ENCODE data around the gene CELF5. TPM values are rescaled to one million over a fixed set of nuclear protein-coding genes. Genes with fewer than 3 reads are reported as not detected.

Gene CELF5
- total RNA-seq, 2 donors from 2014 or later: 0.16 TPM; not detected in 1

DNA sequence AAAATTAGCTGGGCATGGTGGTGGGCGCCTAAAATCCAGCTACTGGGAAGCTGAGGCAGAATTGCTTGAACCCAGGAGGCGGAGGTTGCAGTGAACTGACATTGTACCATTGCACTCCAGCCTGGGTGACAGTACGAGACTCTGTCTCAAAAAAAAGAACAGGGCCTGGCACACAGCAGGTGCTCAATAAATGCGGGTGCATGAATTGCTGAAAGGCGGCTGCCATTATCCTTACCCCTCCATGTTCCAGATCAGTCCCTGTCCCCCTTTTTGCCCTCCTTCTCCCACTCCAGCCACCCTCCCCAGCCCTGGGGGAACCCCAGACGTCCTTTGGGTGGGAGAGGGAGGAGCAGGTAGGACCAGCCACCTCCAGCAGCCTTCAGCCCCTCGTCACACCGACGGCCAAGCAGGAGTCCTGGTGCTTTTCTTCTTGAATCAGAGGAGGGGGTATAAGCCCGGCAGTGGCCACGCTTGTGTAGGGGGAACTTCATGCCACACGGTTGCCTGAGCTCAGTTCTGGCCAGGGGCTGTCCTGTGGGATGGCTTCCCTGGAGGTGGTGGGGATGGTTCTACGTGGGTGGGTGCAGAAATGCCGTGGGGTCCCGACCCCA lies 121.5 kb downstream of the CELF5 start:
- intact Hi-C loops (cut with DNase I): loop anchor here in 1 of 2 donors (10.0 kb wide), 1 partner anchor 79 kb away; no protein-coding TSS in a partner anchor
- DNase-seq (no peak), ATAC-seq (peak in 1 of 2 donors; percentile 3)

Other genes starting within 250 kb of the CELF5 start
- gene TLE6, start 247.1 kb upstream of the CELF5 start, total RNA-seq: 1 to 10 TPM in 1 of 2 donors, under 1 TPM in 1; 0.65 to 1.9 TPM
- gene TLE2, start 195.4 kb upstream of the CELF5 start, total RNA-seq: 10 to 100 TPM; 61.0 to 66.7 TPM
- gene TLE5, start 162.2 kb upstream of the CELF5 start, total RNA-seq: 100 to 1,000 TPM; 698 to 715 TPM
- 10 to 100 TPM; 55.1 to 64.3 TPM for gene GNA11, start 130.3 kb upstream of the CELF5 start, total RNA-seq
- gene GNA15, start 88.6 kb upstream of the CELF5 start, total RNA-seq: 1 to 10 TPM; 4.3 to 6.1 TPM
- gene S1PR4, start 45.9 kb upstream of the CELF5 start, total RNA-seq: 1 to 10 TPM; 1.5 to 1.6 TPM
- gene NCLN, start 38.7 kb upstream of the CELF5 start, total RNA-seq: 10 to 100 TPM; 32.8 to 48.9 TPM
- 100 to 1,000 TPM; 144 to 173 TPM for gene NFIC, start 141.9 kb downstream of the CELF5 start, total RNA-seq

All from left cardiac atrium (tissue), 4 donors.